Panc1 (cell line): Measurements from ENCODE around the gene LDLRAD4.

Experiments
- CTCF ChIP-seq: fragments of 450-650 bp; IDR thresholded peaks from 2 replicates; pipeline ENCODE4 v1.5.1; 2017; ENCODE audit warnings: mild to moderate bottlenecking
- POLR2AphosphoS5 ChIP-seq: IDR thresholded peaks from 2 replicates; pipeline ENCODE4 v1.6.1; 2012; ENCODE audit warnings: mild to moderate bottlenecking, low read depth, low read length, moderate library complexity
- REST ChIP-seq, 2 experiments: IDR thresholded peaks; 2 replicates each; pipeline ENCODE4 v1.6.1; 2011 to 2012; ENCODE audit warnings: low read depth in 2 of 2, control low read depth in 1 of 2, low read length in 1 of 2, mild to moderate bottlenecking in 1 of 2, moderate library complexity in 1 of 2; ENCODE audit not compliant: insufficient read depth in 1 of 2
- SIN3A ChIP-seq: IDR thresholded peaks from 2 replicates; pipeline ENCODE4 v1.6.1; 2012; ENCODE audit warnings: low read depth, mild to moderate bottlenecking, low read length, moderate library complexity, borderline replicate concordance; ENCODE audit not compliant: insufficient read depth

DNA sequence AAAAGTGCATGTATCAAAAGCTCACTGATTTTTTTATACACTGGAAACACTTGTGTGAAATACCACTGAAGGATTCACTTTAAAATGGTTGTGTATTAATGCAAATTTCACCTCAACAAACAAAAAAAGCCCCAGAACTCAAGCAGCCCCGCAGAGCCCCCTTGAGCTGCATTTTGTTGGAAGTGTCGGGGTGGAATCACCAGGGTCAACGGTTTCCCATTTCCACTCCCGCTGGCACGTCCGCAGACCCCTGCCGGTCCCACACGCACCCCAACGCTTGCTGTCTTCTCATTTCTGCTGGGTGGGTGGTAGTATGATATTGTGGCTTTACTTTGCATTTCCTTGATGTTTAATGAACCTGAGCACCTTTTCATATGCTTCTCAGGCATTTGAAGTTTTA lies 268.1 kb downstream of the LDLRAD4 start:
- TF ChIP-seq SIN3A (no peak), POLR2AphosphoS5 (no peak), CTCF (no peak), REST (IDR thresholded peaks at IDR 0.05; ENCODE audit: insufficient read depth in 1 of 2, low read depth in 2 of 2, low read length in 1 of 2) (no peak)
